ENCODE results near the gene RECQL5.

- TF ChIP-seq, protein P1, sequence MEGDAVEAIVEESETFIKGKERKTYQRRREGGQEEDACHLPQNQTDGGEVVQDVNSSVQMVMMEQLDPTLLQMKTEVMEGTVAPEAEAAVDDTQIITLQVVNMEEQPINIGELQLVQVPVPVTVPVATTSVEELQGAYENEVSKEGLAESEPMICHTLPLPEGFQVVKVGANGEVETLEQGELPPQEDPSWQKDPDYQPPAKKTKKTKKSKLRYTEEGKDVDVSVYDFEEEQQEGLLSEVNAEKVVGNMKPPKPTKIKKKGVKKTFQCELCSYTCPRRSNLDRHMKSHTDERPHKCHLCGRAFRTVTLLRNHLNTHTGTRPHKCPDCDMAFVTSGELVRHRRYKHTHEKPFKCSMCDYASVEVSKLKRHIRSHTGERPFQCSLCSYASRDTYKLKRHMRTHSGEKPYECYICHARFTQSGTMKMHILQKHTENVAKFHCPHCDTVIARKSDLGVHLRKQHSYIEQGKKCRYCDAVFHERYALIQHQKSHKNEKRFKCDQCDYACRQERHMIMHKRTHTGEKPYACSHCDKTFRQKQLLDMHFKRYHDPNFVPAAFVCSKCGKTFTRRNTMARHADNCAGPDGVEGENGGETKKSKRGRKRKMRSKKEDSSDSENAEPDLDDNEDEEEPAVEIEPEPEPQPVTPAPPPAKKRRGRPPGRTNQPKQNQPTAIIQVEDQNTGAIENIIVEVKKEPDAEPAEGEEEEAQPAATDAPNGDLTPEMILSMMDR (conservative IDR thresholded peaks at IDR 0.05 in 1 of 2, IDR thresholded peaks at IDR 0.05 in 1 of 2; ENCODE audit: low read depth in 1 of 2, low read length in 2 of 2), result no peak
- no peak for TF ChIP-seq EZH2 (IDR thresholded peaks at IDR 0.05; ENCODE audit: low read length, missing control alignments)
These were observed 38.3 kb upstream of the RECQL5 start for GRCh38 chr17:75704963-75705875.

Measured in fibroblast of lung (primary cell).